ENCODE data around the gene MLH1. TPM values are rescaled to one million over a fixed set of nuclear protein-coding genes. Genes with fewer than 3 reads are reported as not detected.

MLH1 gene
- polyA plus RNA-seq, 2 of the 4 experiments (the other 2 are of a cell fraction), result 61.8 to 73.1 TPM

DNA sequence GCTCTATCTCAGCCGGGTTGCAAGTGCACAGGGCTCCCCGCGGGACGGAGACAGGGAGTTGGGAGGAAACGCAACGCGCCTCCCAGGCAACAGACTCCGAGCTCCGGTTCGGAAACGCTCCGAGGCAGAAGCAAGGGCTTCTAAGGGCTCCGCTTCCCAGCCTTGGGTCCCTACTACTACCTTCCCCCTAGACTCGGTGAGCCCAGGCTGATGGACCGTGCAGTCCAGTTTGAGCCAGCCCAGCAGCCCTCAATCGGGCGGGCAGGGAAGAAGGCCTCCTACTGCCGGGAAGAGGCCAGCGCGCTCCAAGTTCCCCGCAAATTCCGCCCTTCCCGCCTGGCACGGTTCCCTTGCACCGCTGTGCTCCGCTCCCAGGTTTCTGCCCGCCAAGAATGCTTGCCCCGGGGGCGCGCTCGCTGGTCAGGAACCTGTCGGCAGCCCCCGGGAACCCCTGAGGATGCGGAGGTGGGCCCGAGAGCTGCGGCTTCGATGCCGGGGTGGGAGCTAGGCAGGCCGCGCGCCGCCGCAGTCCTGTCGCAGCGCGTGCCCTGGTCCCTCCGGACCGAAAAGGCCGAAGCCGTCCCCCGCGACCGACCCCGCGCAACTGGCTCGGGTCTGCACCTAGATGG is 49.2 kb upstream of the MLH1 start:
- no peak for FAIRE-seq
- Histone ChIP-seq H3K4me2 (peak overlapping the region; percentile 85), H3K4me3 (peak overlapping the region; percentile 55), H3K9me3 (peaks cover 31% of the 10 kb centered on the region), H3K27ac (peak overlapping the region; percentile 70 to 86), H3K4me1 (no peaks in the 10 kb centered on the region)
- CTCF ChIA-PET, result interaction anchor here (0.6 to 2.7 kb wide), 3 partner anchors 15 to 32 kb away, joined by 3 to 13 read pairs (median 3); no protein-coding TSS in a partner anchor
- 44% methylated on average over 51 of the region's 56 CpGs for WGBS (ENCODE audit: missing lambda C conversion rate)
- TF ChIP-seq RAD21 (conservative IDR thresholded peaks at IDR 0.05 in 1 of 2, IDR thresholded peaks at IDR 0.05 in 1 of 2) (no peak), POLR2A (IDR thresholded peaks at IDR 0.05; ENCODE audit: low read length) (peak; percentile 18), ZFP36 (IDR thresholded peaks at IDR 0.05; ENCODE audit: borderline replicate concordance, partially characterized antibody) (no peak), NFE2L2 (conservative IDR thresholded peaks at IDR 0.05; ENCODE audit: low read length) (no peak)
- TF ChIP-seq, protein P1, sequence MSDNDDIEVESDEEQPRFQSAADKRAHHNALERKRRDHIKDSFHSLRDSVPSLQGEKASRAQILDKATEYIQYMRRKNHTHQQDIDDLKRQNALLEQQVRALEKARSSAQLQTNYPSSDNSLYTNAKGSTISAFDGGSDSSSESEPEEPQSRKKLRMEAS (IDR thresholded peaks at IDR 0.05), result peak; percentile 37; the same call in 1 of the 2 replicates
- TF ChIP-seq, protein P2, sequence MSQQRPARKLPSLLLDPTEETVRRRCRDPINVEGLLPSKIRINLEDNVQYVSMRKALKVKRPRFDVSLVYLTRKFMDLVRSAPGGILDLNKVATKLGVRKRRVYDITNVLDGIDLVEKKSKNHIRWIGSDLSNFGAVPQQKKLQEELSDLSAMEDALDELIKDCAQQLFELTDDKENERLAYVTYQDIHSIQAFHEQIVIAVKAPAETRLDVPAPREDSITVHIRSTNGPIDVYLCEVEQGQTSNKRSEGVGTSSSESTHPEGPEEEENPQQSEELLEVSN (IDR thresholded peaks at IDR 0.05; ENCODE audit: borderline replicate concordance, low read depth), result peak; percentile 59; the same call in 1 of the 2 replicates
- DNase-seq (ENCODE audit: low read depth in 1 of 2, low spot score in 1 of 2), result peak; percentile 44 to 49
- POLR2A ChIA-PET, result interaction anchor here (1.0 to 1.2 kb wide), 2 partner anchors 14 to 52 kb away, joined by 3 to 4 read pairs; no protein-coding TSS in a partner anchor
- ATAC-seq, result peak; percentile 84 to 87

DNA sequence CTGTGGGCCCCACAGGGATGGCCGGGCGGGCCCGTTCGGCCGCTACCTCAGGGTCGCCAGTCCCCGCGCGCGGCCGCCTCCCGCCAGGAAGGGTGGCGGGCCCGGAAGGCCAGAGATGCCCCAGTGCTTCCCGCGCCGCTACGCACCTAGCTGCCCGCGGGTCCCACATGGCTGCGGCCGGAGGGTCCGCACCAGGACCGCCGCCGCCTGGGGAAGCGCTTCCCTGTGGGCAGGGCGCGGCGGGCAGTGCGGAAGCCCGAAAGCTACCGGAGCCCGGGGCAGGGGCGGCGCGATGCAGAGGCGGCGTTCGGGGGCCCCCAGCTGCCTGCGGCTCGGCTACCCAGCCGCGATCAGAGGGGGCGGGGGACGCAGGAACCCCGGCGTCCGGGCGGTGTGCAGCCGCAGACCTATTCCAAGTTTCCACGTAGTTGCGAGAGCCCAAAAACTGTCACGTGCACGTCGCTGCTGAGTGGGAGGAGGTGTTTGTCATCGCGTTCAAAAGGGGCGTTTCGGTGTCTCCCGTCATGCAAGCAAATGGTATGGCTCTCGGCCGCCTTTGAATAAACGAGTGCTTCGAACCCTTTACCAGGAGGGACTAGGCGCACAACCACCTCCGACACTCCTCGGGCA is 48.6 kb upstream of the MLH1 start, which contains the start of gene TRANK1:
Gene TRANK1, minus strand, starts transcription at position 414 of the 630 bp plus-strand sequence. Its CDS starts 245 bp downstream, at position 169.
- Histone ChIP-seq H3K9me3 (peaks cover 33% of the 10 kb centered on the region), H3K4me3 (peak within 1 kb of the TSS; percentile 55), H3K4me1 (no peaks in the 10 kb centered on the region), H3K27ac (peak within 1 kb of the TSS; percentile 70 to 86), H3K4me2 (peak within 1 kb of the TSS; percentile 85)
- ChIA-PET CTCF (interaction anchor here (0.6 to 2.7 kb wide), 3 partner anchors 9 to 33 kb away, joined by 3 to 13 read pairs (median 3); no protein-coding TSS in a partner anchor), POLR2A (interaction anchor here (1.0 to 1.2 kb wide), 2 partner anchors 14 to 52 kb away, joined by 3 to 4 read pairs; no protein-coding TSS in a partner anchor)
- ATAC-seq (peak; percentile 65 to 73), FAIRE-seq (no peak), DNase-seq (ENCODE audit: low read depth in 1 of 2, low spot score in 1 of 2) (peak; percentile 18 to 47)
- TF ChIP-seq FOSB (CRISPR knock-in tag; IDR thresholded peaks at IDR 0.05) (no peak), ZFP36 (IDR thresholded peaks at IDR 0.05; ENCODE audit: borderline replicate concordance, partially characterized antibody) (no peak), FOXS1 (CRISPR knock-in tag; IDR thresholded peaks at IDR 0.05) (no peak), CBX8 (IDR thresholded peaks at IDR 0.05) (no peak), CEBPB (IDR thresholded peaks at IDR 0.05) (no peak), KDM5A (IDR thresholded peaks at IDR 0.05) (no peak), EHMT2 (IDR thresholded peaks at IDR 0.05; ENCODE audit: low read depth) (no peak), MAFK (IDR thresholded peaks at IDR 0.05; ENCODE audit: partially characterized antibody) (no peak), NPAS2 (CRISPR knock-in tag; IDR thresholded peaks at IDR 0.05; ENCODE audit: borderline replicate concordance) (no peak), HOXB13 (CRISPR knock-in tag; IDR thresholded peaks at IDR 0.05; ENCODE audit: low read depth) (no peak), EP300 (IDR thresholded peaks at IDR 0.05) (no peak), HEYL (CRISPR knock-in tag; IDR thresholded peaks at IDR 0.05) (no peak), ZNF302 (CRISPR knock-in tag; IDR thresholded peaks at IDR 0.05) (no peak), ZSCAN20 (CRISPR knock-in tag; IDR thresholded peaks at IDR 0.05) (no peak), FOSL2 (IDR thresholded peaks at IDR 0.05) (no peak), FOSL2 (CRISPR knock-in tag; IDR thresholded peaks at IDR 0.05) (no peak)
- TF ChIP-seq, protein P1 (IDR thresholded peaks at IDR 0.05), result no peak
- TF ChIP-seq, protein P3, sequence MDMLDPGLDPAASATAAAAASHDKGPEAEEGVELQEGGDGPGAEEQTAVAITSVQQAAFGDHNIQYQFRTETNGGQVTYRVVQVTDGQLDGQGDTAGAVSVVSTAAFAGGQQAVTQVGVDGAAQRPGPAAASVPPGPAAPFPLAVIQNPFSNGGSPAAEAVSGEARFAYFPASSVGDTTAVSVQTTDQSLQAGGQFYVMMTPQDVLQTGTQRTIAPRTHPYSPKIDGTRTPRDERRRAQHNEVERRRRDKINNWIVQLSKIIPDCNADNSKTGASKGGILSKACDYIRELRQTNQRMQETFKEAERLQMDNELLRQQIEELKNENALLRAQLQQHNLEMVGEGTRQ (IDR thresholded peaks at IDR 0.05), result no peak
- TF ChIP-seq, protein P4, sequence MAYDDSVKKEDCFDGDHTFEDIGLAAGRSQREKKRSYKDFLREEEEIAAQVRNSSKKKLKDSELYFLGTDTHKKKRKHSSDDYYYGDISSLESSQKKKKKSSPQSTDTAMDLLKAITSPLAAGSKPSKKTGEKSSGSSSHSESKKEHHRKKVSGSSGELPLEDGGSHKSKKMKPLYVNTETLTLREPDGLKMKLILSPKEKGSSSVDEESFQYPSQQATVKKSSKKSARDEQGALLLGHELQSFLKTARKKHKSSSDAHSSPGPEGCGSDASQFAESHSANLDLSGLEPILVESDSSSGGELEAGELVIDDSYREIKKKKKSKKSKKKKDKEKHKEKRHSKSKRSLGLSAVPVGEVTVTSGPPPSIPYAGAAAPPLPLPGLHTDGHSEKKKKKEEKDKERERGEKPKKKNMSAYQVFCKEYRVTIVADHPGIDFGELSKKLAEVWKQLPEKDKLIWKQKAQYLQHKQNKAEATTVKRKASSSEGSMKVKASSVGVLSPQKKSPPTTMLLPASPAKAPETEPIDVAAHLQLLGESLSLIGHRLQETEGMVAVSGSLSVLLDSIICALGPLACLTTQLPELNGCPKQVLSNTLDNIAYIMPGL (CRISPR knock-in tag; IDR thresholded peaks at IDR 0.05; ENCODE audit: borderline replicate concordance), result no peak
- 62% methylated on average over 29 of the region's 68 CpGs for whole genome bisulfite sequencing (ENCODE audit: missing lambda C conversion rate)

Measured in A549 (cell line).